HG03565 (cell line): ENCODE results near the gene PIGH.
"Not testable (repeated sequence)": the region's sequence is repeated elsewhere in the genome, so short reads cannot be mapped to it uniquely, and the experiment has no call there.

Experiments
- ATAC-seq: cut with Tn5 transposase; IDR thresholded peaks from one replicate; pipeline ENCODE4 v1.9.1; 2021; ENCODE audit warnings: mild to moderate bottlenecking, moderate library complexity; ENCODE audit not compliant: unreplicated experiment

PIGH gene

GRCh38 chr14:67599698-67600561 lies at the start of gene PIGH:
Gene PIGH, minus strand, starts transcription at chr14:67600268. Its CDS starts 65 bp downstream, at chr14:67600203.
- ATAC-seq, result peak; percentile 83

GRCh38 chr14:67646131-67646530 lies 46.1 kb upstream of the PIGH start:
- ATAC-seq, result no peak

GRCh38 chr14:67645414-67645813 lies 45.3 kb upstream of the PIGH start:
- no peak for ATAC-seq

GRCh38 chr14:67644428-67644827 lies 44.4 kb upstream of the PIGH start:
- no peak for ATAC-seq

- ATAC-seq, result no peak
Observed at GRCh38 chr14:67643713-67644112, 43.6 kb upstream of the PIGH start.

GRCh38 chr14:67641902-67642749 lies 42.1 kb upstream of the PIGH start:
- no peak for ATAC-seq

- no peak for ATAC-seq
Observed at GRCh38 chr14:67641480-67641879, 41.4 kb upstream of the PIGH start.

GRCh38 chr14:67638642-67639041 lies 38.6 kb upstream of the PIGH start:
- no peak for ATAC-seq

- ATAC-seq, result peak; percentile 57
Observed at GRCh38 chr14:67636361-67636919, 36.4 kb upstream of the PIGH start.

- ATAC-seq, result no peak
Observed at GRCh38 chr14:67633451-67634147, 33.5 kb upstream of the PIGH start.

- no peak for ATAC-seq
Observed at GRCh38 chr14:67630938-67631337, 30.9 kb upstream of the PIGH start.

GRCh38 chr14:67630186-67630585 lies 30.1 kb upstream of the PIGH start:
- ATAC-seq, result no peak

- no peak for ATAC-seq
Observed at GRCh38 chr14:67627519-67627918, 27.5 kb upstream of the PIGH start.

GRCh38 chr14:67626131-67626530 lies 26.1 kb upstream of the PIGH start:
- ATAC-seq, result not testable (repeated sequence)

GRCh38 chr14:67623114-67623513 lies 23.0 kb upstream of the PIGH start:
- ATAC-seq, result no peak

GRCh38 chr14:67622675-67623074 lies 22.6 kb upstream of the PIGH start:
- ATAC-seq, result no peak

- ATAC-seq, result no peak
Observed at GRCh38 chr14:67620217-67620785, 20.2 kb upstream of the PIGH start.

GRCh38 chr14:67619446-67620216 lies 19.6 kb upstream of the PIGH start, which contains the start of gene ARG2:
Gene ARG2, plus strand, starts transcription at chr14:67619920. Its CDS starts 58 bp downstream, at chr14:67619978.
- ATAC-seq, result peak; percentile 81

- peak; percentile 45 for ATAC-seq
Observed at GRCh38 chr14:67618617-67619063, 18.6 kb upstream of the PIGH start.

GRCh38 chr14:67610491-67610890 lies 10.4 kb upstream of the PIGH start:
- no peak for ATAC-seq
